ENCODE measurements around the gene C1orf87.

- TF ChIP-seq, protein P1, sequence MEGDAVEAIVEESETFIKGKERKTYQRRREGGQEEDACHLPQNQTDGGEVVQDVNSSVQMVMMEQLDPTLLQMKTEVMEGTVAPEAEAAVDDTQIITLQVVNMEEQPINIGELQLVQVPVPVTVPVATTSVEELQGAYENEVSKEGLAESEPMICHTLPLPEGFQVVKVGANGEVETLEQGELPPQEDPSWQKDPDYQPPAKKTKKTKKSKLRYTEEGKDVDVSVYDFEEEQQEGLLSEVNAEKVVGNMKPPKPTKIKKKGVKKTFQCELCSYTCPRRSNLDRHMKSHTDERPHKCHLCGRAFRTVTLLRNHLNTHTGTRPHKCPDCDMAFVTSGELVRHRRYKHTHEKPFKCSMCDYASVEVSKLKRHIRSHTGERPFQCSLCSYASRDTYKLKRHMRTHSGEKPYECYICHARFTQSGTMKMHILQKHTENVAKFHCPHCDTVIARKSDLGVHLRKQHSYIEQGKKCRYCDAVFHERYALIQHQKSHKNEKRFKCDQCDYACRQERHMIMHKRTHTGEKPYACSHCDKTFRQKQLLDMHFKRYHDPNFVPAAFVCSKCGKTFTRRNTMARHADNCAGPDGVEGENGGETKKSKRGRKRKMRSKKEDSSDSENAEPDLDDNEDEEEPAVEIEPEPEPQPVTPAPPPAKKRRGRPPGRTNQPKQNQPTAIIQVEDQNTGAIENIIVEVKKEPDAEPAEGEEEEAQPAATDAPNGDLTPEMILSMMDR (conservative IDR thresholded peaks at IDR 0.05 in 1 of 2, IDR thresholded peaks at IDR 0.05 in 1 of 2; ENCODE audit: low read depth in 1 of 2, low read length in 2 of 2), result no peak
- no peak for TF ChIP-seq EZH2 (IDR thresholded peaks at IDR 0.05; ENCODE audit: low read length, missing control alignments)
These were observed 38.6 kb downstream of the C1orf87 start for GRCh38 chr1:60034999-60035398.

All from fibroblast of lung (primary cell).